GM23338 (cell line): Measurements from ENCODE around the gene DNM2.

Experiments used
- CREB1 ChIP-seq: fragments of 250-450 bp; sonication (Bioruptor Pico); IDR thresholded peaks from 2 replicates; pipeline ENCODE4 v1.5.0; 2020; ENCODE audit warnings: low read depth, mild to moderate bottlenecking, moderate library complexity
- CTCF ChIP-seq, 2 experiments: fragments of 200-600 bp in 1 of 2; sonication (generic) in 1 of 2; conservative IDR thresholded peaks; 2 replicates each; pipeline versions ENCODE4 v1.5.1 to v1.6.1; 2016 to 2017; ENCODE audit warnings: antibody characterized with exemption in 2 of 2, low read depth in 2 of 2, mild to moderate bottlenecking in 2 of 2, moderate library complexity in 1 of 2
- EZH2 ChIP-seq: fragments of 200-600 bp; sonication (generic); IDR thresholded peaks from one replicate; pipeline ENCODE4 v1.8.0; 2017; ENCODE audit warnings: antibody characterized with exemption, mild to moderate bottlenecking, low read depth; ENCODE audit not compliant: unreplicated experiment
- EZH2phosphoT487 ChIP-seq: fragments of 200-600 bp; sonication (generic); IDR thresholded peaks from one replicate; pipeline ENCODE4 v1.8.1; 2018; ENCODE audit warnings: antibody characterized with exemption; ENCODE audit not compliant: unreplicated experiment
- JUNB ChIP-seq: IDR thresholded peaks from one replicate; pipeline ENCODE4 v1.6.1; 2016; ENCODE audit warnings: antibody characterized with exemption; ENCODE audit not compliant: unreplicated experiment
- POLR2AphosphoS5 ChIP-seq: IDR thresholded peaks from 2 replicates; pipeline ENCODE4 v1.6.1; 2016; ENCODE audit warnings: antibody characterized with exemption, low read depth
- STAT1 ChIP-seq: IDR thresholded peaks from one replicate; pipeline ENCODE4 v1.6.1; 2016; ENCODE audit warnings: antibody characterized with exemption; ENCODE audit not compliant: unreplicated experiment
- ZNF331 ChIP-seq: fragments of 250-450 bp; sonication (Bioruptor Pico); IDR thresholded peaks from 2 replicates; pipeline ENCODE4 v1.5.0; 2020; ENCODE audit warnings: low read depth, mild to moderate bottlenecking, moderate library complexity
- TF ChIP-seq, protein P1 (sequence below): IDR thresholded peaks from one replicate; pipeline ENCODE4 v1.6.1; 2018; ENCODE audit warnings: antibody characterized with exemption; ENCODE audit not compliant: unreplicated experiment

DNA sequence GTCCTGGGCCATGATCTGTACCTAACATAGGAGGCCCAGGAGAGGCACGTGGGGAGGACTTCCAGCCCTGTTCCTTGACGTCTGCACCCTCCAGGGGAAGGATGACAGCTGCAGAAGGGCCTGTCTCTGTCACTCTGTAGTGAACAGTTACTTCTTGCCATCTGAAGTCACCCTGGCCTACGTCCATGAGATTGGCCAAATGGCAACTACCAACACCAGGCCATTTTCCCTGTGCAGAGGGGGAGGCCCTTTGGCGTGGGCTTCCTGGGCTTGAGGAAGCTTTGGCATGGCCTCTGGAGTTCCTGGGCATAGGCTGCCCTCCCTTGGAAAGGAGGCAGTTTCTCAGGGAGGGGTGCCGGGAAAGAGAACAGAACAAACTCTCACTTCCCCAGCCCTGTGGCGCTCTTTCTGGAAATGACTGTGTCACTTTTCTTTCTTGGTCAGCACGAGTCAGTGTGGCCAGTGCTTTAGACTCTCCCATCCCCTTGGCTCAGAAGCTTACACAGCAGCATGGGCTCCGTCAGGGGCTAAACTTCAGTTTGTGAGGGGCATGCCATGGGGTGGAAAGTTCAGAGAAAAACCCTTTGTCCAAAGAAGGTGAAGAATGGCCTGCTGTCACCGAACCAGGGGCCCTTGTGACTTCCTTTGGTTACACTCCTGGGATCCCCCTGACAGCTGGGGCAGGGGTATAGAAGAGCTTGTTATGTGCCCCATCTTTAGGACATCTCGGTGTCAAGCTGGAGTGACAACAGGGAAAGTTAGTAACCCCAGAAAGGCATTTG lies 158.8 kb downstream of the DNM2 start:
- TF ChIP-seq CTCF (conservative IDR thresholded peaks at IDR 0.05; ENCODE audit: low read depth in 2 of 2) (no peak), EZH2 (no peak), EZH2phosphoT487 (no peak), JUNB (no peak), ZNF331 (CRISPR knock-in tag) (no peak), POLR2AphosphoS5 (no peak), STAT1 (no peak), CREB1 (CRISPR knock-in tag) (no peak)
- TF ChIP-seq, protein P1, sequence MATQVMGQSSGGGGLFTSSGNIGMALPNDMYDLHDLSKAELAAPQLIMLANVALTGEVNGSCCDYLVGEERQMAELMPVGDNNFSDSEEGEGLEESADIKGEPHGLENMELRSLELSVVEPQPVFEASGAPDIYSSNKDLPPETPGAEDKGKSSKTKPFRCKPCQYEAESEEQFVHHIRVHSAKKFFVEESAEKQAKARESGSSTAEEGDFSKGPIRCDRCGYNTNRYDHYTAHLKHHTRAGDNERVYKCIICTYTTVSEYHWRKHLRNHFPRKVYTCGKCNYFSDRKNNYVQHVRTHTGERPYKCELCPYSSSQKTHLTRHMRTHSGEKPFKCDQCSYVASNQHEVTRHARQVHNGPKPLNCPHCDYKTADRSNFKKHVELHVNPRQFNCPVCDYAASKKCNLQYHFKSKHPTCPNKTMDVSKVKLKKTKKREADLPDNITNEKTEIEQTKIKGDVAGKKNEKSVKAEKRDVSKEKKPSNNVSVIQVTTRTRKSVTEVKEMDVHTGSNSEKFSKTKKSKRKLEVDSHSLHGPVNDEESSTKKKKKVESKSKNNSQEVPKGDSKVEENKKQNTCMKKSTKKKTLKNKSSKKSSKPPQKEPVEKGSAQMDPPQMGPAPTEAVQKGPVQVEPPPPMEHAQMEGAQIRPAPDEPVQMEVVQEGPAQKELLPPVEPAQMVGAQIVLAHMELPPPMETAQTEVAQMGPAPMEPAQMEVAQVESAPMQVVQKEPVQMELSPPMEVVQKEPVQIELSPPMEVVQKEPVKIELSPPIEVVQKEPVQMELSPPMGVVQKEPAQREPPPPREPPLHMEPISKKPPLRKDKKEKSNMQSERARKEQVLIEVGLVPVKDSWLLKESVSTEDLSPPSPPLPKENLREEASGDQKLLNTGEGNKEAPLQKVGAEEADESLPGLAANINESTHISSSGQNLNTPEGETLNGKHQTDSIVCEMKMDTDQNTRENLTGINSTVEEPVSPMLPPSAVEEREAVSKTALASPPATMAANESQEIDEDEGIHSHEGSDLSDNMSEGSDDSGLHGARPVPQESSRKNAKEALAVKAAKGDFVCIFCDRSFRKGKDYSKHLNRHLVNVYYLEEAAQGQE, result no peak
